ENCODE results near the gene EPC2.

The EPC2 gene

GRCh38 chr2:148718039-148718438, 73.5 kb downstream of the EPC2 start:
- no peaks in the 10 kb centered on the region for H3K4me1 ChIP-seq (ENCODE audit: insufficient read depth, insufficient read length)
- no peaks in the 10 kb centered on the region for H3K27me3 ChIP-seq (ENCODE audit: insufficient read depth, insufficient read length)
- TF ChIP-seq YY1 (IDR thresholded peaks at IDR 0.05; ENCODE audit: insufficient read depth, insufficient read length) (no peak), ZNF274 (IDR thresholded peaks at IDR 0.05; ENCODE audit: low read depth, low read length) (no peak), SUZ12 (IDR thresholded peaks at IDR 0.05; ENCODE audit: extremely low read depth, insufficient read depth, insufficient read length) (no peak)
- H3K4me3 ChIP-seq (ENCODE audit: insufficient read length, low read depth) = no peak overlapping the region
- H3K9ac ChIP-seq (ENCODE audit: insufficient read length, low read depth) = no peak overlapping the region
- H3K36me3 ChIP-seq (ENCODE audit: insufficient read depth, insufficient read length, low read length) = peaks cover 6% of the 10 kb centered on the region
- no peak for DNase-seq (ENCODE audit: low read depth, low spot score)
- no peaks in the 10 kb centered on the region for H3K9me3 ChIP-seq (ENCODE audit: insufficient read depth, low read length)

DNA sequence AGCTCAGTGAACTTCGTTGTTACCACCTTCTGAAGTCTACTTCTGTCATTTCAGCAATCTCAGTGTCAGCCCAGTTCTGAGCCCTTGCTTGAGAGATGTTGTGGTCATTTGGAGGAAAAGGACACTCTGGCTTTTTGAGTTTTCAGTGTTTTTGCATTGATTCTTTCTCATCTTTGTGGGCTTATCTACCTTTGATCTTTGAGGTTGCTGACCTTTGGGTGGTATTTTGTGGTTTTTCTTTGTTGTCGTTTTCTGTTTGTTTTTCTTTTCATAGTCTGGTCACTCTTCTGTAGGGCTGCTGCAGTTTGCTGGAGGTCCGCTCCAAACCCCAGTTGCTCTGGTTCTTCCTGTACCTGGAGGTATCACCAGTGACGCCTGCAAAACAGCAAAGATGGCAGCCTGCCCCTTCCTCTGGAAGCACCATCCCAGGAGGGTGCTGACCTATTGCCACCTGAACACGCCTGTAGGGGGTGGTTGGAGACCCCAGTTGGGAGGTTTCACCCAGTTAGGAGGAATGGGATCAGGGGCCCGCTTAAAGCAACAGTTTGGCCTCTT, 74.7 kb downstream of the EPC2 start:
- no peaks in the 10 kb centered on the region for H3K4me1 ChIP-seq (ENCODE audit: insufficient read depth, insufficient read length)
- H3K9ac ChIP-seq (ENCODE audit: insufficient read length, low read depth) = no peak overlapping the region
- H3K27me3 ChIP-seq (ENCODE audit: insufficient read depth, insufficient read length) = no peaks in the 10 kb centered on the region
- peaks cover 6% of the 10 kb centered on the region for H3K36me3 ChIP-seq (ENCODE audit: insufficient read depth, insufficient read length, low read length)
- no peak for TF ChIP-seq SUZ12 (IDR thresholded peaks at IDR 0.05; ENCODE audit: extremely low read depth, insufficient read depth, insufficient read length)
- no peak for TF ChIP-seq ZNF274 (IDR thresholded peaks at IDR 0.05; ENCODE audit: low read depth, low read length)
- TF ChIP-seq YY1 (IDR thresholded peaks at IDR 0.05; ENCODE audit: insufficient read depth, insufficient read length) = no peak
- H3K4me3 ChIP-seq (ENCODE audit: insufficient read length, low read depth) = no peak overlapping the region
- no peaks in the 10 kb centered on the region for H3K9me3 ChIP-seq (ENCODE audit: insufficient read depth, low read length)
- no peak for DNase-seq (ENCODE audit: low read depth, low spot score)

DNA sequence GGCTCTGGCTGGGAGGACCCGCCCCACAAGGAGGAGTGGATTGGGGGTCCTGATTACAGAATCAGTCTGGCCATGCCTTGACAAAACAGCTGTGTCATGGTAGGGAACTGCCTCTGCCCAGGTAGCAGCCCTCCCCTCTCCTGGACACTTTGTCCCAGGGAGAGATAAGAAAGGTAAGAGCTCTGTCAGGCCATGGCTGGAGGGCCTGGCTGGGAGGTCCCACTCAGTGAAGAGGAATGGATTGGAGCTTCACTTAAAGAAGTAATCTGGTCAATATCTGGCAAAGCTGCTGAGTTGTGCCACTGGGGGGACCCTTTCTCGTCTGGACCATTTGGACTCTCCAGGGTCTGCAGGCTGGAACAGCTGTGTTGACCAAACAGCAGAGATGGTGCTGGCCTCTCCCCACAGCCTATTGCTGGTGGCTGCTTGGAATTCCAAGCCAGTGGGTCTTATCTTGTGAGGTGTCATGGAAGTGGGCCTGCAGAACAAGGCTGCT, 75.4 kb downstream of the EPC2 start:
- Histone ChIP-seq H3K9me3 (ENCODE audit: insufficient read depth, low read length) (no peaks in the 10 kb centered on the region), H3K36me3 (ENCODE audit: insufficient read depth, insufficient read length, low read length) (peaks cover 6% of the 10 kb centered on the region), H3K4me3 (ENCODE audit: insufficient read length, low read depth) (no peak overlapping the region), H3K9ac (ENCODE audit: insufficient read length, low read depth) (no peak overlapping the region), H3K27me3 (ENCODE audit: insufficient read depth, insufficient read length) (no peaks in the 10 kb centered on the region), H3K4me1 (ENCODE audit: insufficient read depth, insufficient read length) (no peaks in the 10 kb centered on the region)
- DNase-seq (ENCODE audit: low read depth, low spot score) = no peak
- TF ChIP-seq YY1 (IDR thresholded peaks at IDR 0.05; ENCODE audit: insufficient read depth, insufficient read length) (no peak), ZNF274 (IDR thresholded peaks at IDR 0.05; ENCODE audit: low read depth, low read length) (no peak), SUZ12 (IDR thresholded peaks at IDR 0.05; ENCODE audit: extremely low read depth, insufficient read depth, insufficient read length) (no peak)

DNA sequence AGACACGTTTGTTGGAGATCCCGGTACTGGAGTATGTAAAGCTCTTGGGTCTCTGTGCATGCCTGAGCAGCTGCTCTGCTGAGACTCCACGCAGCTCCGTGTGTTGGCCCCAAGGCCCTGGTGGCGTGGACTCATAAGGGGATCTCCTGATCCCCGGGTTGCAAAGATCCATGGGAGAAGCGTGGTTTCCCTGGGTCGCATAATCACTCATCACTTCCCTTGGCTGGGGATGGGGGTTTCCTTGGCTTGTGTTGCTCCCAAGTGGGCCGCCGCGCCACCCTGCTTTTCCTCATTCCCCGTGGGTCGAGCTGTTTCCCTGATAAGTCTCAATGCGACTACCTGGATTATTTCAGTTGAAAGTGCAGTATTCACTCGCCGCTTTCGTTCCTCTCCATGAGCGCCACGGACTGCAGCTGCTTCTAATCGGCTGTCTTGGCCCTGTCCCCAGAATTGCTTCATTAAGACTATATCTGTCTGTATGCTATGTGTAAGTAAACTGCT, 76.0 kb downstream of the EPC2 start:
- no peak for DNase-seq (ENCODE audit: low read depth, low spot score)
- Histone ChIP-seq H3K36me3 (ENCODE audit: insufficient read depth, insufficient read length, low read length) (peaks cover 6% of the 10 kb centered on the region), H3K4me1 (ENCODE audit: insufficient read depth, insufficient read length) (no peaks in the 10 kb centered on the region), H3K9me3 (ENCODE audit: insufficient read depth, low read length) (no peaks in the 10 kb centered on the region), H3K4me3 (ENCODE audit: insufficient read length, low read depth) (no peak overlapping the region), H3K9ac (ENCODE audit: insufficient read length, low read depth) (no peak overlapping the region), H3K27me3 (ENCODE audit: insufficient read depth, insufficient read length) (no peaks in the 10 kb centered on the region)
- no peak for TF ChIP-seq ZNF274 (IDR thresholded peaks at IDR 0.05; ENCODE audit: low read depth, low read length)
- no peak for TF ChIP-seq YY1 (IDR thresholded peaks at IDR 0.05; ENCODE audit: insufficient read depth, insufficient read length)
- TF ChIP-seq SUZ12 (IDR thresholded peaks at IDR 0.05; ENCODE audit: extremely low read depth, insufficient read depth, insufficient read length) = no peak

- peaks cover 6% of the 10 kb centered on the region for H3K36me3 ChIP-seq (ENCODE audit: insufficient read depth, insufficient read length, low read length)
- no peaks in the 10 kb centered on the region for H3K27me3 ChIP-seq (ENCODE audit: insufficient read depth, insufficient read length)
- DNase-seq (ENCODE audit: low read depth, low spot score) = no peak
These were observed 77.0 kb downstream of the EPC2 start for GRCh38 chr2:148721520-148721931.

GRCh38 chr2:148721991-148722777, 77.6 kb downstream of the EPC2 start:
- H3K27me3 ChIP-seq (ENCODE audit: insufficient read depth, insufficient read length) = no peaks in the 10 kb centered on the region
- no peak overlapping the region for H3K9ac ChIP-seq (ENCODE audit: insufficient read length, low read depth)
- no peaks in the 10 kb centered on the region for H3K4me1 ChIP-seq (ENCODE audit: insufficient read depth, insufficient read length)
- no peaks in the 10 kb centered on the region for H3K9me3 ChIP-seq (ENCODE audit: insufficient read depth, low read length)
- TF ChIP-seq YY1 (IDR thresholded peaks at IDR 0.05; ENCODE audit: insufficient read depth, insufficient read length) (no peak), ZNF274 (IDR thresholded peaks at IDR 0.05; ENCODE audit: low read depth, low read length) (no peak), SUZ12 (IDR thresholded peaks at IDR 0.05; ENCODE audit: extremely low read depth, insufficient read depth, insufficient read length) (no peak)
- H3K4me3 ChIP-seq (ENCODE audit: insufficient read length, low read depth) = no peak overlapping the region
- no peak for DNase-seq (ENCODE audit: low read depth, low spot score)
- H3K36me3 ChIP-seq (ENCODE audit: insufficient read depth, insufficient read length, low read length) = peaks cover 6% of the 10 kb centered on the region

More at GRCh38 chr2:148721520-148721931, 77.0 kb downstream of the EPC2 start:
- Histone ChIP-seq H3K4me3 (ENCODE audit: insufficient read length, low read depth) (no peak overlapping the region), H3K4me1 (ENCODE audit: insufficient read depth, insufficient read length) (no peaks in the 10 kb centered on the region), H3K9me3 (ENCODE audit: insufficient read depth, low read length) (no peaks in the 10 kb centered on the region), H3K9ac (ENCODE audit: insufficient read length, low read depth) (no peak overlapping the region)
- no peak for TF ChIP-seq ZNF274 (IDR thresholded peaks at IDR 0.05; ENCODE audit: low read depth, low read length)
- TF ChIP-seq SUZ12 (IDR thresholded peaks at IDR 0.05; ENCODE audit: extremely low read depth, insufficient read depth, insufficient read length) = no peak
- TF ChIP-seq YY1 (IDR thresholded peaks at IDR 0.05; ENCODE audit: insufficient read depth, insufficient read length) = no peak

DNA sequence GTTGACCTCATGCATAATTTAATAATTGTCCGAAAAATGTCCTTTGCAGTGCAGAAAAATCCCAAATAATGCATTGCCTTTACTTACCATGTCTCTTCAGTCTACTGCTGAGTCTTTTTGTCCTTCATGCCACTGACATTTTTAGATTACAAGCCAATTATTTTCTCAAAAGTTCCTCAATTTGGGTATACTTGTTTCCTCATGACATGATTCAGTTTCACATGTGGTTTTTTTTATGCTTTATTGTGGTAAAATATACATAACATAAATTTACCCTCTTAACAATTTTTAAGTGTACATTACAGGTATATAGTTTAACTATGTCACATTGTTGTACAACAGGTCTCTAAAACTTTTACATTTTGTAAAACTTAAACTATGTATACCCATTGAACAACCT, 81.0 kb downstream of the EPC2 start:
- Histone ChIP-seq H3K9me3 (ENCODE audit: insufficient read depth, low read length) (no peaks in the 10 kb centered on the region), H3K36me3 (ENCODE audit: insufficient read depth, insufficient read length, low read length) (peaks cover 2% of the 10 kb centered on the region), H3K4me3 (ENCODE audit: insufficient read length, low read depth) (no peak overlapping the region), H3K9ac (ENCODE audit: insufficient read length, low read depth) (no peak overlapping the region), H3K4me1 (ENCODE audit: insufficient read depth, insufficient read length) (no peaks in the 10 kb centered on the region), H3K27me3 (ENCODE audit: insufficient read depth, insufficient read length) (no peaks in the 10 kb centered on the region)
- no peak for DNase-seq (ENCODE audit: low read depth, low spot score)
- TF ChIP-seq YY1 (IDR thresholded peaks at IDR 0.05; ENCODE audit: insufficient read depth, insufficient read length) = no peak
- TF ChIP-seq ZNF274 (IDR thresholded peaks at IDR 0.05; ENCODE audit: low read depth, low read length) = no peak
- TF ChIP-seq SUZ12 (IDR thresholded peaks at IDR 0.05; ENCODE audit: extremely low read depth, insufficient read depth, insufficient read length) = no peak
